Astrocyte (in vitro differentiated cells and primary cell): Measurements from ENCODE around the gene SMIM44. TPM values are rescaled to one million over a fixed set of nuclear protein-coding genes. Genes with fewer than 3 reads are reported as not detected.
"Not testable (repeated sequence)": the region's sequence is repeated elsewhere in the genome, so short reads cannot be mapped to it uniquely, and the experiment has no call there.

Source experiments
- DNase-seq: peaks from one replicate; pipeline ENCODE4 v3.0.0-alpha.2; 2010; ENCODE audit warnings: low read depth
- FAIRE-seq: peaks from 2 replicates; lab custom pipeline; 2011; peaks lifted over from hg19 to GRCh38; lab: Jason Lieb, UNC
- H2AFZ ChIP-seq: 2 replicates; pipeline ENCODE4 v1.6.0; 2012; ENCODE audit warnings: low read depth, low read length, inconsistent platforms
- H3K27ac ChIP-seq: 2 replicates; pipeline ENCODE4 v1.5.1; 2011; ENCODE audit warnings: low read depth, low read length, inconsistent platforms
- H3K27me3 ChIP-seq: 2 replicates; pipeline ENCODE4 v1.6.0; 2011; ENCODE audit warnings: low read length, inconsistent platforms; ENCODE audit not compliant: insufficient read depth
- H3K36me3 ChIP-seq: 2 replicates; pipeline ENCODE4 v1.5.1; 2011; ENCODE audit warnings: low read length, inconsistent platforms; ENCODE audit not compliant: insufficient read depth
- H3K4me1 ChIP-seq: 2 replicates; pipeline ENCODE4 v1.5.1; 2011; ENCODE audit warnings: low read length, inconsistent platforms; ENCODE audit not compliant: insufficient read depth
- H3K4me2 ChIP-seq: 2 replicates; pipeline ENCODE4 v1.6.0; 2012; ENCODE audit warnings: low read length, inconsistent platforms
- H3K4me3 ChIP-seq: 2 replicates; pipeline ENCODE4 v1.5.1; 2011; ENCODE audit warnings: low read depth, mild to moderate bottlenecking, low read length, inconsistent platforms; ENCODE audit not compliant: insufficient read depth
- H3K79me2 ChIP-seq: 2 replicates; pipeline ENCODE4 v1.6.0; 2012; ENCODE audit warnings: mild to moderate bottlenecking, low read length, inconsistent platforms; ENCODE audit not compliant: insufficient read depth
- H3K9ac ChIP-seq: 2 replicates; pipeline ENCODE4 v1.6.0; 2012; ENCODE audit warnings: mild to moderate bottlenecking, low read length, inconsistent platforms
- H3K9me3 ChIP-seq: 2 replicates; pipeline ENCODE4 v1.5.1; 2012; ENCODE audit warnings: low read depth, mild to moderate bottlenecking, low read length, inconsistent platforms; ENCODE audit not compliant: insufficient read depth
- H4K20me1 ChIP-seq: 2 replicates; pipeline ENCODE4 v1.6.0; 2012; ENCODE audit warnings: low read length, inconsistent platforms; ENCODE audit not compliant: insufficient read depth
- H3K27ac Mint-ChIP-seq: one replicate; pipeline ENCODE4 v1.8.0; 2021; ENCODE audit warnings: mild to moderate bottlenecking, mixed read lengths; ENCODE audit not compliant: unreplicated experiment
- H3K27me3 Mint-ChIP-seq: one replicate; pipeline ENCODE4 v1.8.0; 2021; ENCODE audit warnings: low read depth, mixed read lengths; ENCODE audit not compliant: unreplicated experiment
- H3K36me3 Mint-ChIP-seq: one replicate; pipeline ENCODE4 v1.8.0; 2021; ENCODE audit warnings: low read depth, mixed read lengths; ENCODE audit not compliant: unreplicated experiment
- H3K4me1 Mint-ChIP-seq: one replicate; pipeline ENCODE4 v1.8.0; 2021; ENCODE audit warnings: low read depth, mixed read lengths; ENCODE audit not compliant: unreplicated experiment
- H3K4me3 Mint-ChIP-seq: one replicate; pipeline ENCODE4 v1.8.0; 2021; ENCODE audit warnings: mild to moderate bottlenecking, moderate library complexity, mixed read lengths; ENCODE audit not compliant: unreplicated experiment
- H3K9me3 Mint-ChIP-seq: one replicate; pipeline ENCODE4 v1.8.0; 2021; ENCODE audit warnings: mild to moderate bottlenecking, mixed read lengths; ENCODE audit not compliant: unreplicated experiment
- EZH2 ChIP-seq: IDR thresholded peaks from 2 replicates; pipeline ENCODE4 v1.6.1; 2012; ENCODE audit warnings: mild to moderate bottlenecking, low read length, inconsistent platforms; ENCODE audit not compliant: insufficient read depth
- total RNA-seq: library from RNA; stranded (reverse); gene quantifications from 2 replicates; pipeline ENCODE4 v1.2.1, GENCODE V29; 2021
- TF ChIP-seq, protein P1 (sequence below): IDR thresholded peaks from 2 replicates; pipeline ENCODE4 v1.5.1; 2011; ENCODE audit warnings: low read depth, mild to moderate bottlenecking, inconsistent platforms, low read length, moderate library complexity; ENCODE audit not compliant: insufficient read depth

Gene SMIM44
- total RNA-seq, 1 donor from 2014 or later = not detected

DNA sequence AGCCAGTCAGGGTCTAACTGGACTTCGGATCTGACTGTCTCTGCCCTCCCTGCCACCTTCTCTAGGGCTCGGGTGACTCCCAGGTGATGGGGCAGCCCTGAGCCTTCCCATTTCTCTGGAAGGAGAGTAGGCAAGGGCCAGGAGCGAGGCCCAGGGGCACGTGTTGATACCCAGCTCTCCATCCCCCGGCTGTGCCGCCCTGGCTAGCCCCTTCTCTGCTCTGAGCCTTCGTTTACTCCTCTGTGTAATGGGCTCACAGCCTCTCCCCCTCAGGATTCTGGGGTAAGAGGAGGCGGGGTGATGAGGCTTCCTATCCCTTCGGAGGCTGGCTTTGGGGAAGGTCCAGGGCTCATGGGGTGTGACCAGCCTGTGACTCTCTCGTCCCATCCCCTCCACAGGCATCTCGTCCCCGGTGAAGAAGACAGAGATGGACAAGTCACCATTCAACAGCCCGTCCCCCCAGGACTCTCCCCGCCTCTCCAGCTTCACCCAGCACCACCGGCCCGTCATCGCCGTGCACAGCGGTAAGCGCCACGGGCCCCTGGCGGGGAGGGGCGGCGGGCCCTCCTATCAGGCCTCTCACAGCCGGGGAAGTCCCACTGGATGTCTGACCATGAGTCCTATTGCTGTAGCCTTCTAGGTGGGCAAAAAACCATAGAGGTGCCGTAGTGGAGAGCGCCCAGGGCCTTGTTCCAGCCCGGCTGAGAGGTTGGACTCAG, 34.5 kb downstream of the SMIM44 start:
- no peaks in the 10 kb centered on the region for H3K9me3 ChIP-seq
- H3K27ac ChIP-seq = peak overlapping the region; percentile 2
- H3K79me2 ChIP-seq = peaks cover 33% of the 10 kb centered on the region
- peaks cover 19% of the 10 kb centered on the region for H3K4me1 ChIP-seq
- H3K36me3 Mint-ChIP-seq = peaks cover 12% of the 10 kb centered on the region
- H3K27me3 ChIP-seq = no peaks in the 10 kb centered on the region
- H3K9me3 Mint-ChIP-seq = no peaks in the 10 kb centered on the region
- H3K4me1 Mint-ChIP-seq = peaks cover 18% of the 10 kb centered on the region
- H3K4me3 ChIP-seq = no peak overlapping the region
- H3K4me2 ChIP-seq = no peak overlapping the region
- no peak overlapping the region for H3K4me3 Mint-ChIP-seq
- DNase-seq (no peak), FAIRE-seq (no peak)
- H3K27me3 Mint-ChIP-seq = no peaks in the 10 kb centered on the region
- no peak overlapping the region for H3K27ac Mint-ChIP-seq
- peaks cover 37% of the 10 kb centered on the region for H4K20me1 ChIP-seq
- TF ChIP-seq, protein P1, sequence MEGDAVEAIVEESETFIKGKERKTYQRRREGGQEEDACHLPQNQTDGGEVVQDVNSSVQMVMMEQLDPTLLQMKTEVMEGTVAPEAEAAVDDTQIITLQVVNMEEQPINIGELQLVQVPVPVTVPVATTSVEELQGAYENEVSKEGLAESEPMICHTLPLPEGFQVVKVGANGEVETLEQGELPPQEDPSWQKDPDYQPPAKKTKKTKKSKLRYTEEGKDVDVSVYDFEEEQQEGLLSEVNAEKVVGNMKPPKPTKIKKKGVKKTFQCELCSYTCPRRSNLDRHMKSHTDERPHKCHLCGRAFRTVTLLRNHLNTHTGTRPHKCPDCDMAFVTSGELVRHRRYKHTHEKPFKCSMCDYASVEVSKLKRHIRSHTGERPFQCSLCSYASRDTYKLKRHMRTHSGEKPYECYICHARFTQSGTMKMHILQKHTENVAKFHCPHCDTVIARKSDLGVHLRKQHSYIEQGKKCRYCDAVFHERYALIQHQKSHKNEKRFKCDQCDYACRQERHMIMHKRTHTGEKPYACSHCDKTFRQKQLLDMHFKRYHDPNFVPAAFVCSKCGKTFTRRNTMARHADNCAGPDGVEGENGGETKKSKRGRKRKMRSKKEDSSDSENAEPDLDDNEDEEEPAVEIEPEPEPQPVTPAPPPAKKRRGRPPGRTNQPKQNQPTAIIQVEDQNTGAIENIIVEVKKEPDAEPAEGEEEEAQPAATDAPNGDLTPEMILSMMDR = no peak
- TF ChIP-seq EZH2 = no peak
- H2AFZ ChIP-seq = no peak overlapping the region
- H3K9ac ChIP-seq = no peak overlapping the region
- H3K36me3 ChIP-seq = peaks cover 15% of the 10 kb centered on the region

DNA sequence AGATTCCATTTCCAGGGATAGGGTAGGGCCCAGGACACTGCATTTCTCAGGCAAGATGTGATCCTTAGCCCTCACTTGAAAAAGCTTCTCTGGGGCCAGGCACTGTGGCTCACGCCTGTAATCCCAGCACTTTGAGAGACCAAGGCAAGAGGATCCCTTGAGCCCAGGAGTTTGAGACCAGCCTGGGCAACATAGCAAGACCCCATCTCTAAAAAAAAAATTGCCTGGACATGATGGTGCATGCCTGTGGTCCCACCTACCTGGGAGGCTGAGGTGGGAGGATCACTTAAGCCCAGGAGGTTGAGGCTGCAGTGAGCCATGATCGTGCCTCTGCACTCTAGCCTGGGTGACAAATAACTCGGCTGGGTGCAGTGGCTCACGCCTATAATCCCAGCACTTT, 36.6 kb downstream of the SMIM44 start:
- peaks cover 34% of the 10 kb centered on the region for H3K79me2 ChIP-seq
- not testable (repeated sequence) for H3K27ac ChIP-seq, H3K9ac ChIP-seq, DNase-seq, H3K27me3 ChIP-seq, H2AFZ ChIP-seq, H3K9me3 Mint-ChIP-seq, H3K36me3 ChIP-seq, H3K9me3 ChIP-seq, H3K4me2 ChIP-seq, H3K27ac Mint-ChIP-seq, H3K27me3 Mint-ChIP-seq, FAIRE-seq, H3K4me3 Mint-ChIP-seq, H3K4me3 ChIP-seq
- H3K4me1 Mint-ChIP-seq = peaks cover 19% of the 10 kb centered on the region
- peaks cover 42% of the 10 kb centered on the region for H4K20me1 ChIP-seq
- H3K4me1 ChIP-seq = peaks cover 20% of the 10 kb centered on the region
- H3K36me3 Mint-ChIP-seq = peaks cover 11% of the 10 kb centered on the region

DNA sequence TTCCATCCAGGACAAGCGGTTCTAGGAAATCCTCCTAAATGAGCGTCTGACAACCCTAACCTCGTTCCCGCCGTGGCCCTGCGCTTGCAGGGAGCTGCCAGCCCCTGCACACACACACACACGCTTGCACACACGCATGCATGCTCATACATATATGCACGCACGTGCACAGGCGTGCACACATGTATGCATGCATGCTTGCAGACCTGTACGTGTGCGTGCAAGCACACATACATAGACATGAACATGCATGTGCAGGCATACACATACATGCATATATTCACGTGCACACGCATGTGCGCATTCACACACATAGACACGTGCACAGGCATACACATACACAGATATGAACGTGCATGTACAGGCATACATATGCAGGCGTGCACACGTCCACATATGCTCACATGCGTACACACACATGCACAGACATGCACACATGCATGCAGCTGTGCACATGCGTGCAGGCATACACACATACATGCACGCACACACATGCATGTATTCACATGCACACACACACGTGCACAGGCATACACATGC, 38.5 kb downstream of the SMIM44 start:
- FAIRE-seq = peak; percentile 50
- H3K4me3 Mint-ChIP-seq = no peak overlapping the region
- peaks cover 10% of the 10 kb centered on the region for H3K4me1 Mint-ChIP-seq
- H3K36me3 ChIP-seq = peaks cover 9% of the 10 kb centered on the region
- H3K27ac Mint-ChIP-seq = no peak overlapping the region
- peaks cover 10% of the 10 kb centered on the region for H3K4me1 ChIP-seq
- H3K27me3 Mint-ChIP-seq = no peaks in the 10 kb centered on the region
- H2AFZ ChIP-seq = no peak overlapping the region
- H3K36me3 Mint-ChIP-seq = peaks cover 7% of the 10 kb centered on the region
- H3K79me2 ChIP-seq = peaks cover 43% of the 10 kb centered on the region
- TF ChIP-seq EZH2 = no peak
- TF ChIP-seq, protein P1 = no peak
- no peaks in the 10 kb centered on the region for H3K27me3 ChIP-seq
- no peak overlapping the region for H3K9ac ChIP-seq
- H3K9me3 Mint-ChIP-seq = no peaks in the 10 kb centered on the region
- peaks cover 41% of the 10 kb centered on the region for H4K20me1 ChIP-seq
- H3K9me3 ChIP-seq = no peaks in the 10 kb centered on the region
- no peak for DNase-seq
- H3K4me2 ChIP-seq = peak overlapping the region; percentile 58
- no peak overlapping the region for H3K4me3 ChIP-seq
- no peak overlapping the region for H3K27ac ChIP-seq
